Measurements from ENCODE around the gene UBE2V1.
"Not testable (repeated sequence)": the region's sequence is repeated elsewhere in the genome, so short reads cannot be mapped to it uniquely, and the experiment has no call there.

Gene UBE2V1

GRCh38 chr20:50112512-50113419 lies at the start of gene UBE2V1:
TSS of gene UBE2V1 (minus strand) at chr20:50113150. CDS start at chr20:50113128, 22 bp downstream.
- DNase-seq (ENCODE audit: low read depth in 1 of 2, low spot score in 1 of 2) = peak; percentile 79 to 83

DNA sequence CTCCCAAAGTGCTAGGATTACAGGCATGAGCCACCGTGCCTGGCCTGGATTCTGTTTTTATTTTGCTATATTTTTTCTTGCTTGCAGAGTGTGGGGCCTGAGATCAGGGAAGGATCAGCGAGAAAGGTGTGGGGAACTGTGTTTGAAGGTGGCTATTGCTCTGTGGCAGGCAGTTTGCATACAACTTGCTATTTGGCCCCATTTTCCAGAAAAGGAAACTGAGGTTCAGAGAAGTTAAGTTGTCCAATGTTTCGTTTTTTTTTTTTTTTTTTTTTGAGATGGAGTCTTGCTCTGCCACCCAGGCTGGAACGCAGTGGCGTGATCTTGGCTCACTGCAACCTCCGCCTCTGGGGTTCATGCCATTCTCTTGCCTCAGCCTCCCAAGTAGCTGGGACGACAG lies 48.5 kb upstream of the UBE2V1 start:
- not testable (repeated sequence) for DNase-seq (ENCODE audit: low read depth in 1 of 2, low spot score in 1 of 2)

DNA sequence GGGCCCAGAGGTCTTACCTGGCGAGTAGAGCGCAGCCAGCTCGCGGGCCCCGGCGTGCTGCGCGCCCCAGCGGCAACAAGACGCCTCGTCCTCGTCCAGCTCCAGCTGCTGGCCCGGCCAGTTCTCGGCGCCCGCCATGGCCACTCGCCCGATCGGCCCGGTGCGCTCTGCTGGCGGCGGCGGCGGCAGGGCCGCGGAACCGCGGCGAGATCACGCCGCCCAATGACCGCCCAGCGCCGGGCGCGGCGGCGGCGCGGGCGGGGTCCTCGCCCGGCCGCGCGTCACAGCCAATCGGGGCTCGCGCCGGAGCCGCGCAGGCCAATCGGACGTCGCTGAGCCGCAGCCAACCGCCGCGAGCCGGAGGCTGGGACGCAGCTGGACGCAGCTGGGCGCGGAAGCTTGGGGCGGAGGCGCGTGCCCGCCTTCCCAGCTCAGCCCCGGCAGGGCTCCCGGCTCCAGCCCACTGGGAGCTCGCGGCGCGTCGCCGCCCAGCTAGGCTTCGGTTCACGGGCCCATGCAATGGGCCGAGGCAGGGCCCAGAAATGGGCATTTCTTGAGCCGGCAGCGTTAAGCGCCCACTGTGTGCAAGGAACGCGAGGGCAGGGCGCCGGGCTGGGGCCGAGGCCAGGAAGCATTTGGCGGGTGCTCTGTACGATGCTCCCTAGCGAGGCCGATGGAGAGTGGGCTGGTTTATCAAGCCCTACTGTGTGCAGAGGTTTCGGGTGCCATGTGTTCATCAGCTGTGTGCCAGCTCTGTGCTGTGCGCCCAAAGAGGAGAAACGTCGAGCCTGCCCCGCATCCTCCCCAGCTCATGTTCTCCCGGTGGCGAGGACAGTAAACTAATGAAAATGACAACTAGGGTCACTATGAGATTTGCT lies 40.8 kb upstream of the UBE2V1 start, which contains the start of gene PEDS1:
TSS of gene PEDS1 (minus strand) at position 224 of the 878 bp plus-strand sequence. CDS start at position 138, 86 bp downstream.
- peak; percentile 56 to 79 for DNase-seq (ENCODE audit: low read depth in 1 of 2, low spot score in 1 of 2)

- peak in 1 of 2 donors; percentile 8 for DNase-seq (ENCODE audit: low read depth in 1 of 2, low spot score in 1 of 2)
Observed at GRCh38 chr20:50153153-50153499, 40.2 kb upstream of the UBE2V1 start.

DNA sequence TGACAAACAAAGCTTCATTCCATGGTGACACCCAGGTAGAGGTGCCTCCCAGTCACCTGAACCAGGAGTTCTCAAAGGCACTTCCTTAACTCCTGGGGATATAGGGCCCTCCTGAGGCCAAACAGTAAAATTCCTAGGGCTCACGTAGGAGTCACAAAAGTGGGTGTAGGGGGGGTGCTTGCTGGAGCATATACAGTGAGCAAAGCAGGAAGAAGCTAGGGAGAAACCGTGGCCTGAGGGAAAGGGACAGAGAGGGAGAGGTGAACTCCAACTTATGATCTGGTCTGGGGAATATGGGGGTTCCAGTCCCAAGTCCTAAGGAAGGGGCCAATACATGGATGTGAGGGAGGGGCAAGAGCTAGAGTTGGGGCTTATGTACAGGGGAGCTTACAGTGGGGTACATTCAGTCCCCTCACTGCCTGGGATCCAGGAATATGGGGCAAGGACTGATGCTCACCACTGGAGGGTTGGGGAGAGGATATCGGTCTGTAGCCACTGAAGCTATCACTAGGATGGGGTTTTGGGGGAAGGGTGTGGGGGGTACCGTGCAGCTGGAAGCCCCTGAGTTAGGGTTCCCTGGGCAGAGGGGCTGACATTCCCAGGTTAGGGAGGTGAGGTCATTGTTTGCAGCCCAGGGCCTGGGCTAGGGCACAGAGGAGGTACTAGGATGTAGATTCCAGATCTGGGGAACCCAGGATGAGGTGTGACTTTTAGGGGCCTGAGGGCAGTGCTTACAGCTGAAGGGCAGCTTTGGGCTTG lies 39.6 kb upstream of the UBE2V1 start:
- DNase-seq (ENCODE audit: low read depth in 1 of 2, low spot score in 1 of 2) = no peak

GRCh38 chr20:50151034-50151743 lies 38.2 kb upstream of the UBE2V1 start:
- no peak for DNase-seq (ENCODE audit: low read depth in 1 of 2, low spot score in 1 of 2)

- DNase-seq (ENCODE audit: low read depth in 1 of 2, low spot score in 1 of 2) = no peak
Observed at GRCh38 chr20:50149481-50150254, 36.7 kb upstream of the UBE2V1 start.

DNA sequence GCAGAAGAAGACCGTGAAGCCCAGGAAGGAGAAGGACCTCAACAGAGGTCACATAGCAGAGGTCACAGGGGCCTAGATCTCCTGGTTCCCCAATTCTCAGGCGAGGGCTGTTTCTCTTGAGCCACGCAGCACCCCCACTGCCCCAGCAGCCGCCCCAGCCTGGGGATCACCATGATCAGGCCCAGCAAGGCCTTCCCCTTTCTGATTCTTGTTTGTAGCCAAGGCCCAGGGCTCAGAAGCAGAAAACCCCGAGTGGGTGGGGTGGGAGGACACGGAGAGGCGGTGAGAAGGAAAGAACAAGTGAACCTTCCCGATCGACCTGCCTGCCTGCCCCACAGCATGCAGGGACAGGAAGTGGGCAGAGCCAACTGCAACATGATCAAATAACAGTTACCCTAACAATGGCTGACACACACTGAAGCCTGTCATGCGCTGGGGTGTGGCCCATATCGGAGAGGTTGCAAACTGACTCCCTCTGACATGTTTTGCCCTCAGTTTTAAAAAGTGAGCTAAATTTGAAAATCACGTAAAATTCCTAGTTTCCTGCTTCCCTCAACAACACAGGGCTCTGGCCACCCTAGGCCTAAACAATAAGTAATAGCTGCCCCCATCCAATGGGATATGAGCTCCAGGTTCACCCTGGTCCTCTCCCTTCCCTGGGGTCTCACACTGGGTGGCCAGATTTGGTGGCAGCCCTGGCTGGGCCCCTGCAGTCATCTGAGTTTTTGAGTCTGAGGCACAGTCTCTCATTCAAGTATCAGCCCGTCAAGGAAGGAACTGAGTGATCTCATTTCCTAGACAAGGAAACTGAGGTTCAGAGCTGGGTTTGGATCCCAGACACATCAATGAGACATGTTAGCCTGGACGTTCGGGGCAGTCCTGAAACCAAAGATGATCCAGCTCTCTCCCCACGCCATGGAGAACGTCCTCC lies 34.0 kb upstream of the UBE2V1 start:
- peak; percentile 46 to 62 for DNase-seq (ENCODE audit: low read depth in 1 of 2, low spot score in 1 of 2)

DNA sequence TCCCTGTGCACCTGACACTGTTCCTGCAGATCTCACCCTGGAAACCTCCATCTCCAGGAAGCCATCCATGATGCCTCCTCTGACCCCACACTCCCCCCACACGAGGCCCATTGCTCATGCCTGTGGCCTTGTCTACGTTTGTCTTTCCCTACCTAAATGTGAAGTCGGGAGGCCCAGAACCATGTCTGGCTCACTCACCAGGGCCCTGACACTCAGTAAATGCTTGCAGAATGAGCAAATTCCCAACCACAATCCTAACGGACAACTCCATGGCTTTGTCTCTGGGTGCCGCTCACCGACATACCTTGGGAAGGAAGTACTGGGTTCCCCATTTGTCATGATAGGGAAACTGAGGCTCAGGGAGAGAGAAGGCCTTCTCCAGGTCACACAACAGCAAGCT lies 33.3 kb upstream of the UBE2V1 start:
- DNase-seq (ENCODE audit: low read depth in 1 of 2, low spot score in 1 of 2) = no peak

DNA sequence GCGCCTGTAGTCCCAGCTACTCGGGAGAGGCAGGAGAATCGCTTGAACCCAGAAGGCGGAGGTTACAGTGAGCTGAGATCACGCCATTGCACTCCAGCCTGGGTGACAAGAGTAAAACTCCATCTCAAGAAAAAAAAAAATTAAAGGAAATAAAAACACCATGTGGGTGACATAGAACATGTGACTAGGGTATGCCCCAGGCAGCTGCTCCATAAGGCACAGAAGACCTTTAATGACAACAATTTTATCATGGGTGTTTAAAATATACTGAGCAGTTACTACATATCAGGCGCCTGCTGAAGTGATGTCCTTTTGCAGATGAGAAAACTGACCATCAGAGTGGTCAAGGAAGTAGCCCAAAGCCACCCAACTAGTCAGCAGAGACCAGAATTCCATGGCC lies 32.6 kb upstream of the UBE2V1 start:
- DNase-seq (ENCODE audit: low read depth in 1 of 2, low spot score in 1 of 2) = no peak

DNA sequence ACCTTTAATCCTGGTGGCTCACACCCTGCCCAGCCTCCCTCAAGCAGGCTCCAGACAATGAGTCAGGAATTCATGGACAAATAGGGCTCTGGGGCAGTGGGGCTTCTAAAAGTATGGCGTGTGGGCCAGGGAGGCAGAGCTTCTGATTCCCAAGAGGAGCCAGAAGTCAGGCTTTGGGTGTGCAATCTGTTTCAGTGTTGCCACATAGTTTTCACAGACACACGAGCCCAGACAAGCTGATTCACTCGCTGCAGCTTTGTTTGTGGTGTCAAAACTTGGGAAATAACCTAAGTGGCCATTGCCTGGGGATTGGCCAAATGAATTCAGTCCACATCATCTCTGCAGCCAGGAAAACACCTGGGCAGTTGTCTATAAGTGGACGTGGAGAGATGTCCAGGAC lies 31.4 kb upstream of the UBE2V1 start:
- DNase-seq (ENCODE audit: low read depth in 1 of 2, low spot score in 1 of 2) = no peak

DNA sequence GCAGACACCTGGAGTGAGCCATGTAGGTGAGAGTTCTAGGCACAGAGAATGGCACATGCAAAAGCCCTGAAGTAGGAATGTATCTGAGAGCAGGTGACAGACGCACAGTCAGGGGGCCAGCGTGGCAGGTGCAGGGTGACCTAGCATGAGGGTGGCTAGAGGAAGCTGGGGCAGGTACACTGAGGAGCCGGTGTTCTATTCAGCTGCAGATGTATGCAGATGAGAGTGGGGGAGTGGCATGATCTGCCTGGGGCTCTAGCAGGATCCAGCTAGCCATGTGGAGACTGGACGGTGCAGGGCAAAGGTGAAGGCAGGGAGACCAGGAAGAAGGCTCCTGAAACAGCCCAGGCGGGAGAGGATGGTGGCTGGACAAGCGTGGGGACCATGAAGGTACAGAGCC lies 29.9 kb upstream of the UBE2V1 start:
- no peak for DNase-seq (ENCODE audit: low read depth in 1 of 2, low spot score in 1 of 2)

- no peak for DNase-seq (ENCODE audit: low read depth in 1 of 2, low spot score in 1 of 2)
Observed at GRCh38 chr20:50141811-50142561, 29.0 kb upstream of the UBE2V1 start.

GRCh38 chr20:50141018-50141675 lies 28.2 kb upstream of the UBE2V1 start:
- DNase-seq (ENCODE audit: low read depth in 1 of 2, low spot score in 1 of 2) = no peak

DNA sequence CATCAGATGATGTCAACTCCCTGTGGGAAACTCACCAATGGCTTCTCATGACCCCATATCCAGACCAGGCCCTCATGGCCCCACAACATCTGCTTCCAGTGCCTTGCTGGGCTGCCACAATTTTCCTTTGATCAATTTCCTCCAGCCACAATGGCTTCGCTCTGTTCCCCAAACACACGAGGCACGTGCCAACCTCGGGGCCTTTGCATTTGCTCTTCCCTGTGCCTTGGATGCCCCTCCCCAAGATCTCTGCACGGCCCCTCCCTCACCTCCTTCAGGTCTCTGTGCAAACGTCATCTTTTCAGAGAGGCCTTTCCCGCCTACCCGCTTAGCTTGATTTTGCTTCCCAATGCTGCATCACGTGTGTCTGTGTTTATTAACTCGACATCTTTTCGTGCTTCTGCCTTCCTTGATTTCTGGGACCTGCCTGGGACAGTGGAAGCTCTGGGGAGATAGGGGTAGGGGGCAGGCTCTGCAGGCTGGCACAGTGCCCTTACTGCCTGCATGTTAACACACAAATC lies 27.4 kb upstream of the UBE2V1 start:
- no peak for DNase-seq (ENCODE audit: low read depth in 1 of 2, low spot score in 1 of 2)

- DNase-seq (ENCODE audit: low read depth in 1 of 2, low spot score in 1 of 2) = no peak
Observed at GRCh38 chr20:50138479-50139393, 25.8 kb upstream of the UBE2V1 start.
